ENCODE measurements around the gene DEGS1.

GRCh38 chr1:224151117-224151516 lies 31.9 kb upstream of the DEGS1 start:
- TF ChIP-seq SUZ12 (IDR thresholded peaks at IDR 0.05; ENCODE audit: extremely low read depth, insufficient read depth, insufficient read length) (no peak), ZNF274 (IDR thresholded peaks at IDR 0.05; ENCODE audit: low read depth, low read length) (no peak)

Measured in NT2/D1 (cell line).